ENCODE data around the gene ZDHHC7. TPM values are rescaled to one million over a fixed set of nuclear protein-coding genes. Genes with fewer than 3 reads are reported as not detected.
A peak's percentile ranks its signal among the peaks of the same experiment; 100 is the strongest.

The ZDHHC7 gene
- total RNA-seq, 3 donors from 2014 or later (not counting 1 experiment from before 2014, with no cell fraction given) = 37.9 to 64.9 (median 45.2) TPM

- no peaks in the 10 kb centered on the region for H3K27me3 ChIP-seq (ENCODE audit: control insufficient read depth, insufficient read depth, low read length)
- TF ChIP-seq, protein P1, sequence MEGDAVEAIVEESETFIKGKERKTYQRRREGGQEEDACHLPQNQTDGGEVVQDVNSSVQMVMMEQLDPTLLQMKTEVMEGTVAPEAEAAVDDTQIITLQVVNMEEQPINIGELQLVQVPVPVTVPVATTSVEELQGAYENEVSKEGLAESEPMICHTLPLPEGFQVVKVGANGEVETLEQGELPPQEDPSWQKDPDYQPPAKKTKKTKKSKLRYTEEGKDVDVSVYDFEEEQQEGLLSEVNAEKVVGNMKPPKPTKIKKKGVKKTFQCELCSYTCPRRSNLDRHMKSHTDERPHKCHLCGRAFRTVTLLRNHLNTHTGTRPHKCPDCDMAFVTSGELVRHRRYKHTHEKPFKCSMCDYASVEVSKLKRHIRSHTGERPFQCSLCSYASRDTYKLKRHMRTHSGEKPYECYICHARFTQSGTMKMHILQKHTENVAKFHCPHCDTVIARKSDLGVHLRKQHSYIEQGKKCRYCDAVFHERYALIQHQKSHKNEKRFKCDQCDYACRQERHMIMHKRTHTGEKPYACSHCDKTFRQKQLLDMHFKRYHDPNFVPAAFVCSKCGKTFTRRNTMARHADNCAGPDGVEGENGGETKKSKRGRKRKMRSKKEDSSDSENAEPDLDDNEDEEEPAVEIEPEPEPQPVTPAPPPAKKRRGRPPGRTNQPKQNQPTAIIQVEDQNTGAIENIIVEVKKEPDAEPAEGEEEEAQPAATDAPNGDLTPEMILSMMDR (IDR thresholded peaks at IDR 0.05) = no peak
- WGBS (ENCODE audit: insufficient coverage) = 55% methylated on average over 26 of the region's 27 CpGs
- H3K4me1 Mint-ChIP-seq = peaks cover 0 to 3% of the 10 kb centered on the region in 2 donors
- H3K27me3 Mint-ChIP-seq (ENCODE audit: low read depth in 2 of 2) = peaks cover 14 to 15% of the 10 kb centered on the region in 2 donors
- no peaks in the 10 kb centered on the region for H3K9me3 ChIP-seq (ENCODE audit: control insufficient read depth, insufficient read depth, low read length)
- H3K4me3 Mint-ChIP-seq = no peak overlapping the region
- H3K4me1 ChIP-seq (ENCODE audit: control insufficient read depth, insufficient read depth, low read length) = peaks cover 7% of the 10 kb centered on the region
- ATAC-seq (peak in 1 of 3 donors; percentile 55), DNase-seq (no peak)
- H3K4me3 ChIP-seq (ENCODE audit: low read length) = no peak overlapping the region
- intact Hi-C loops (cut with micrococcal nuclease) = no loop called here
- no peaks in the 10 kb centered on the region for H3K9me3 Mint-ChIP-seq
- no peaks in the 10 kb centered on the region for H3K36me3 Mint-ChIP-seq
- no peaks in the 10 kb centered on the region for H3K36me3 ChIP-seq (ENCODE audit: control insufficient read depth, insufficient read depth, low read length)
- no peak overlapping the region for H3K27ac ChIP-seq (ENCODE audit: low read length)
- no peak overlapping the region for H3K27ac Mint-ChIP-seq
Observed at GRCh38 chr16:84947996-84948850, 63.1 kb downstream of the ZDHHC7 start.

GRCh38 chr16:84947022-84947421 is 64.3 kb downstream of the ZDHHC7 start:
- TF ChIP-seq, protein P1 (IDR thresholded peaks at IDR 0.05) = no peak
- ATAC-seq (no peak), DNase-seq (no peak)
- no peak overlapping the region for H3K4me3 ChIP-seq (ENCODE audit: low read length)
- no peaks in the 10 kb centered on the region for H3K36me3 ChIP-seq (ENCODE audit: control insufficient read depth, insufficient read depth, low read length)
- H3K36me3 Mint-ChIP-seq = no peaks in the 10 kb centered on the region
- H3K27ac Mint-ChIP-seq = no peak overlapping the region
- H3K4me1 Mint-ChIP-seq = peaks cover 0 to 3% of the 10 kb centered on the region in 2 donors
- WGBS (ENCODE audit: insufficient coverage) = 28% methylated on average over 9 of the region's 9 CpGs
- no peak overlapping the region for H3K4me3 Mint-ChIP-seq
- H3K27me3 Mint-ChIP-seq (ENCODE audit: low read depth in 2 of 2) = peaks cover 14 to 15% of the 10 kb centered on the region in 2 donors
- no peaks in the 10 kb centered on the region for H3K9me3 ChIP-seq (ENCODE audit: control insufficient read depth, insufficient read depth, low read length)
- no peaks in the 10 kb centered on the region for H3K27me3 ChIP-seq (ENCODE audit: control insufficient read depth, insufficient read depth, low read length)
- no peaks in the 10 kb centered on the region for H3K9me3 Mint-ChIP-seq
- intact Hi-C loops (cut with micrococcal nuclease) = no loop called here
- peaks cover 5% of the 10 kb centered on the region for H3K4me1 ChIP-seq (ENCODE audit: control insufficient read depth, insufficient read depth, low read length)
- no peak overlapping the region for H3K27ac ChIP-seq (ENCODE audit: low read length)

DNA sequence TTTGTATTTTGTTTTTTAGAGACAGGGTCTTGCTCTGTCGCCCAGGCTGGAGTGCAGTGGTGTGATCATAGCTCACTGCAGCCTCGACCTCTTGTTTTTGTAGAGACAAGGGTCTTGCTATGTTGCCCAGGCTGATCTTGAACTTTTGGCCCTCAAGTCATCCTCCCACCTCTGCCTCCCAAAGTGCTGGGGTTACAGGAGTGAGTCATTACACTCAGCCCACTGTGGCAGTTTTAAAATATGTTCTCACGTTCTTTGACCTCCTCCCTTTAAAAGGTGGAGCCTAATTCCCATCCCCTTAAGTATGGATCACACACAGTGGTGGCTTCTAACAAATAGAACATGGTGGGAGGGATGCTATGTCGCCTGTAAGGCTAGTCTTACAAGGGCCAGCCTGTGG is 67.7 kb downstream of the ZDHHC7 start:
- Mint-ChIP-seq H3K27me3 (ENCODE audit: low read depth in 2 of 2) (peaks cover 12 to 14% of the 10 kb centered on the region in 2 donors), H3K36me3 (no peaks in the 10 kb centered on the region), H3K9me3 (no peaks in the 10 kb centered on the region), H3K27ac (no peak overlapping the region), H3K4me1 (no peaks in the 10 kb centered on the region), H3K4me3 (no peak overlapping the region)
- H3K27ac ChIP-seq (ENCODE audit: low read length) = no peak overlapping the region
- 77% methylated on average over 4 of the region's 4 CpGs for WGBS (ENCODE audit: insufficient coverage)
- intact Hi-C loops (cut with micrococcal nuclease) = no loop called here
- ATAC-seq (no peak), DNase-seq (no peak)
- H3K4me3 ChIP-seq (ENCODE audit: low read length) = no peak overlapping the region
- no peaks in the 10 kb centered on the region for H3K27me3 ChIP-seq (ENCODE audit: control insufficient read depth, insufficient read depth, low read length)
- H3K36me3 ChIP-seq (ENCODE audit: control insufficient read depth, insufficient read depth, low read length) = no peaks in the 10 kb centered on the region
- H3K4me1 ChIP-seq (ENCODE audit: control insufficient read depth, insufficient read depth, low read length) = peaks cover 3% of the 10 kb centered on the region
- H3K9me3 ChIP-seq (ENCODE audit: control insufficient read depth, insufficient read depth, low read length) = no peaks in the 10 kb centered on the region
- TF ChIP-seq, protein P1 (IDR thresholded peaks at IDR 0.05) = no peak
